Stimulated activated CD8-positive, alpha-beta memory T cell treated with anti-CD3 and anti-CD28 coated beads, Interleukin-7, amount 100 ng/mL, for 1 hour (primary cell): ENCODE measurements around the gene SEC16B.
"Not testable (repeated sequence)": the region's sequence is repeated elsewhere in the genome, so short reads cannot be mapped to it uniquely, and the experiment has no call there.

Source experiments
- DNase-seq, 2 donors: peaks; one replicate each; pipeline ENCODE4 v3.0.0-alpha.2; 2020; ENCODE audit warnings: low read depth in 2 of 2

SEC16B gene

GRCh38 chr1:177969825-177970371 lies at the start of gene SEC16B:
Gene SEC16B (minus strand): TSS chr1:177970058. CDS start chr1:177967981, 2,077 bp downstream.
- DNase-seq, result no peak

GRCh38 chr1:178019622-178020021 lies 49.8 kb upstream of the SEC16B start:
- DNase-seq, result no peak

GRCh38 chr1:178019208-178019607 lies 49.4 kb upstream of the SEC16B start:
- no peak for DNase-seq

GRCh38 chr1:178017517-178017916 lies 47.7 kb upstream of the SEC16B start:
- no peak for DNase-seq

- no peak for DNase-seq
Observed at GRCh38 chr1:178011864-178012503, 42.1 kb upstream of the SEC16B start.

GRCh38 chr1:178011465-178011828 lies 41.6 kb upstream of the SEC16B start:
- DNase-seq, result no peak

- DNase-seq, result no peak
Observed at GRCh38 chr1:178010674-178011464, 41.0 kb upstream of the SEC16B start.

GRCh38 chr1:178006043-178006442 lies 36.2 kb upstream of the SEC16B start:
- DNase-seq, result no peak

GRCh38 chr1:178005450-178005849 lies 35.6 kb upstream of the SEC16B start:
- DNase-seq, result no peak

- DNase-seq, result no peak
Observed at GRCh38 chr1:178004926-178005391, 35.1 kb upstream of the SEC16B start.

GRCh38 chr1:177998696-177999631 lies 29.1 kb upstream of the SEC16B start:
- DNase-seq, result no peak

- no peak for DNase-seq
Observed at GRCh38 chr1:177996957-177997356, 27.1 kb upstream of the SEC16B start.

- DNase-seq, result no peak
Observed at GRCh38 chr1:177995369-177995768, 25.5 kb upstream of the SEC16B start.

GRCh38 chr1:177986281-177986680 lies 16.4 kb upstream of the SEC16B start:
- DNase-seq, result not testable (repeated sequence)

- no peak for DNase-seq
Observed at GRCh38 chr1:177984761-177985160, 14.9 kb upstream of the SEC16B start.

- no peak for DNase-seq
Observed at GRCh38 chr1:177984136-177984525, 14.3 kb upstream of the SEC16B start.

GRCh38 chr1:177983482-177984135 lies 13.8 kb upstream of the SEC16B start:
- DNase-seq, result no peak

GRCh38 chr1:177983077-177983476 lies 13.2 kb upstream of the SEC16B start:
- no peak for DNase-seq

- no peak for DNase-seq
Observed at GRCh38 chr1:177981200-177981599, 11.3 kb upstream of the SEC16B start.

- DNase-seq, result no peak
Observed at GRCh38 chr1:177979272-177979671, 9.4 kb upstream of the SEC16B start.

- DNase-seq, result no peak
Observed at GRCh38 chr1:177978530-177978929, 8.7 kb upstream of the SEC16B start.
